DMS79 (cell line): ENCODE results near the gene BRINP3.

Source experiments
- DNase-seq: peaks from one replicate; lab custom pipeline; 2025; lab: John Stamatoyannopoulos, UW

The BRINP3 gene

DNA sequence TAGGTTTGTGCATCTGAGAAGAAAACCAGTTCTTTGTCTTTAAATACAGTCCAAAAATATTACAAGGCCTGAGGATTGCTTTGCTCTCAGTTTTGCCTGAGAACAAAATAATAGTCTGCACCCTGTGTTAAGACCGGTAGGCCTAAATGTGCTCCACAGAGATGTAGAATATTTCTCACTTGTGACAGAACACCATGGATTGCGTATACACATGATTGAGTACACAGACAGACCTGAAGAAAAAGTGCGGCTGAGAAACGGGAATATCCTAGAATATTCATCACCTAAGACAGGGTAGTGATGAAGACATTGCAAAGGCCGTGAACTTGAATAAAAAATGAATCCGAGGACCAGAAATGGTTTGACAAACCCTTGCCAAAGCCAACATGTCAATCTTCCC, 155.4 kb downstream of the BRINP3 start:
- DNase-seq = no peak

DNA sequence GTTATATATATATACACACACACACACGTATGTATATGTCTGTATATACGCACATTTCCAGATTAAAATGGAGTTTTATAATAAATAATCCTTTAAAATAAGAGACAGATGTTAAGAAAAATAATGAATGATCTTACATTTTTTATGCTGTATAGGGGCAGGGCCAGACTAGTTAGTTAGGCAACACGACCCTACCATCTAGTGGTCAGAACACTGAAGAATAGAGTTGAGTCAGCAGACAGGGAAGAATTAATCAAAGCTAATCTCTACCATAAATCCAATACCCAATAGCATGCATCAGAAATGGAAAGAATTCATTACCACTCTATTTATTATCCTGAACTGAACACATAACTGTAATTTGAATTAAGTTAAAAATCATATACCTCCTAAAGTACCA, 156.7 kb downstream of the BRINP3 start:
- DNase-seq = no peak

DNA sequence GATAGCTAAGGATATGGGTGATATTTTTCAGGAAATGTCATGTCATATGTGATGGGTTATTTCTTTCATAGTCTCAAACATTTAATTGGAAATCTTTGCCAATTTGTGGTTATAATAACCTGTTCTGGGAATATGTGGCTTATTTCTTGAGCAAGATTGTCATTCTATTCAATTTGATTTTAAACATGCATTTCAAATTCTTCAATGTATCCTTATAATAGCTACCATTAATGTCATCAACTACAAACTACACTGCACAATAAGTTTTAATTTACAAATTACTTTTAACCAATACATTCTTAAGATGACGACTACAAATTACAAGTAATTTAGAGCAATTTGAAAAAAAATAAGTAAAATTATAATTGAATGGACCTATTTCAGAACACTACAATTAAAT, 164.9 kb downstream of the BRINP3 start:
- DNase-seq = no peak

DNA sequence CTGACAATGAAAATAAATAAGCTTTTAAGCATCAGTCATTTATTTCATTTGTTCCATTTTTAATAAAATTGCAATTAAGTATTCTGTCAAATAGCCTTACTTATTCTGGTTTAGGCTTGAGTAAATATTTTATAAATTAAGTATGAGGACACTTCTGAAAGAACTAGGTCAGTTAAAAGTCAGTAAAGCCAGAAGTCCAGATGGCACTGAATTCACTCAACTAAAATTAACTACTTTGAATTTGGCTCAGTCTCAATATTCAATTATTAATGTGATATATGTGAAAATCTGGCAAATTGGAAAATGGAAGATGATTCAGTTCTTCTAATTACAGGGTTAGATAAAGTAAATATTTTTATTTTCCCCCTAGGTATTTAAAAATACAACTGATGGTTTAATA, 174.2 kb downstream of the BRINP3 start:
- DNase-seq = no peak

DNA sequence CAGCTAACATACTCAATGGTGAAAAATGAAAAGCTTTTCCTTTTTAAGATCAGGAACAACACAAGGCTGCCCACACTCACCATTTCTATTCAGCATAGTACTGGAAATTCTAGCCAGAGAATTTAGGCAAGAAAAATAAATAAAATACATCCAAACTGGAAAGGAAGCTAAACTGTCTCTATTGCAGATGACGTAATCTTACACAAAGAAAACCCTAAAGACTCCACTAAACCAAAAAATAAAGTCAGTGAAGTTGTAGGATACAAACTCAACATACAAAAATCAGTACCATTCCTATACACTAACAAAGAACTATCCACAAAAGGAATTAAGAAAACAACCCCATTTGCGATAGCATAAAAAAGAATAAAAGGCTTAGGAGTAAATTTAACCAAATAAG, 181.2 kb downstream of the BRINP3 start:
- DNase-seq = no peak

DNA sequence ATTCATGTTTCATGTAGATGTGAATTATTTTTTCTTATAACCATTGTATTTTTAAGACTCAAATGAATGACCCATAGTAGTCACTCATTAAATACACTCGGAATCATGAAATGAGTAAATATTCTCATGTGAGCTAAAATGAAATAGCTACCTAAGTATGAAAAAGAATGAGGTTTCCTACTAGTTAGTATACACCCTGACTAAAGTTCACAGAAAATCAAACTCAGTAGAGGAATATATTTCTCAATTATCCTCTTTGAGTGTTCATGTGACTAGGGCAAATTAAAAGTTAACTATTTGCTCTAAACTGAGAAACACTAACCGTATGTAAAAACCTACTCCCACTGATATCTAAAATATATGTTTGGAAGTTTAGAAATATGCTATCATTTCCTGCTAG, 187.8 kb downstream of the BRINP3 start:
- no peak for DNase-seq

DNA sequence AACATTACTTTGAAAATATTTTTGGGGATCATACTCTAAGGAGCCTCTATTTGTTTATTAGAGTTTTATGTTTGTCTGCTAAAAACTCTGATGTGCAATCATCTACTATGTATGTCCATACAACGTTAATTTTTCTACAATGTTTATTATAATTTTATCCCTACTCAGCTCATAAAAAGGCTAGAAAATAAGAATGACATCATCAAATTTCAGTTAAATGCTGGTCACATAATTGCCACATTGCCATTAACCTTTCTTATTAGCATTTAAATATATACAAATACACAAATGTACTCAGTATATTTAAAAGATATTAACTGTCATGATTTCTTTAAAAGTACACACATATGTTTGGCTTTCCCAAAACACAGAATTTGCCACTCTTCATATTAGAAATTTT, 191.6 kb downstream of the BRINP3 start:
- DNase-seq = no peak

DNA sequence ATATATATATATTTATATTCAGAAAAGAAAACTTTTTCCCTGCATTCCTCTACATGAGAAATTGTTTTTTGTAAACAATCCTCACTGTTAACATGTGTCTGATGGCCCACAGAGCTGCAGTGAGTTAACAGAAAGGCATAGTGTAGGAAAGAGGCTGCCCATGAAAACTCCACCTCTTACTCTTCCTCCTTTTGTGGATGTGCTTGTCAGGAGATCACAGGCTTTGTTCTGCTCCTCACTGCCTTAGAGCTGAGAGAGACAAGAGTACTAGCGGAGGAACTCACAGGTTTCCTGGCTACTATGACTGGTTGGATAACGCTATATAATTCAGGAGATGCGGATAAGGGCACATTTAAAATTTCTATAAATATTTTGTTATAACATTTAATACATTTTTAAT, 200.6 kb downstream of the BRINP3 start:
- no peak for DNase-seq

DNA sequence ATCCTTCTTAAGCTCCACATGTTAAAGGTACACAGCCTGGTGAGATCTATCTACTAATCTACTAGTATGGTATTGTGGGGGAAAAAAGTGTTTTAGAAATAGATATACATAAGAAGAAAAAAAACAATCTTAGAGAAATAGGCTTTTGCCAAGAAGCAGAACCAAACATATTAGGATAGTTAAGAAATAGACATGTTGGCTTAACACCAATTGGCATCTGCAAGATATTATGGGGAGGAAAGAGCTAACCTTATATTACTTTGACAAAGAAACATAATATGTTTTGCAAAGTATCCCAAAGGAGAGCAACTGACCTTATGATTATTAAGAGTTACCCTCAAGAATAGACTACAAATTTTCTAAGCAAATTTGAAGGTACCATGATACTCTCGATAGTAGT, 202.9 kb downstream of the BRINP3 start:
- no peak for DNase-seq

DNA sequence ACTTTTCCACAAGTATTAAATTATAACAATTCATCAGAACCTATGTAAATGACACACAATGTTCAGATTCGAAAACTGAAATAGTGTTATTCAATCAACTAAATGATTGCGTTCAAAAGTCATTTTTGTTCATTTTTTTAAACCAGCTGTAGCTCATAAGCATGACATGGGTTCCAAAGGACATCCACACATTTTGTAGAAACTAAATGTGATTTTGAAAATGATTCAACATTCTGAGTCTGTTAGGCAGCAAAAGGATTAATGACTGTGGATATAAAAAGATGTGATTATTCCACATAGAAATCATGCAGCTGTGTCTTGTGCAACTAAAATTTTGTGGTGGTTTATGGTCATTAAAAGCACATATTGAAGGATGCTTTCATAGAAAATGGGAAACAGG, 204.5 kb downstream of the BRINP3 start:
- no peak for DNase-seq

DNA sequence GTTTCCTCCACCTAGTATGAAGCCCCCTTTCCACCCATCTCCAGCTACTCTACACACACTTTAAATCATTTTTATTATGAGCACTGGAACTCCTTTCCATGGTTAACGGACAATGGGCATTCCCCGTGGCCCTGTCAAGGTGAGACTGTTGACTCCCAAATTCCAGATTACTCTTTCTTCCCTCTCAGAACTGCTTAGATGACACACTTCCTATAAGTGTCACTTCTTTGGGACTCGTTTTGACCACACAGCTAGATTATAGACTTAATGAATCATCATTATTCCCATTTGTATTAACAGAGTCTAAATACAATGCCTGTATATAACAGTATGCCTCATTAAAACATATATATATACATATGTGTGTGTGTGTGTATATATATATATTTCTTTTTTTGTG, 215.1 kb downstream of the BRINP3 start:
- no peak for DNase-seq

DNA sequence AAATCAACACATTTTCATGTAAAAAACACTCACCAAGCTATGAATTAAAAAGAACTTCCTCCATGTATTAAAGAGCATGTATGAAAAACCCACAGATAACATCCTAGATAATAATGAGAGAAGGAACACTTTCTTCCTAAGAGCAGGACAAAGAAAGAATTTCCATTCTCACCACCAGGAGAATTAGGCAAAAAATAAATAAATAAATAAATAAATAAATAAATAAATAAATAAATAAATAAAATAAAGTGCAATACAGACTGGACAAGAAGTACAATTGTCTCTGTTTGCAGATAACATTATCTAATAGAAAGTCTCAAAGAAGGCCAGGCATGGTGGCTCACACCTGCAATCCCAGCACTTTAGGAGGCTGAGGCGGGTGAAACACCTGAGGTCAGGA, 218.2 kb downstream of the BRINP3 start:
- DNase-seq = no peak

DNA sequence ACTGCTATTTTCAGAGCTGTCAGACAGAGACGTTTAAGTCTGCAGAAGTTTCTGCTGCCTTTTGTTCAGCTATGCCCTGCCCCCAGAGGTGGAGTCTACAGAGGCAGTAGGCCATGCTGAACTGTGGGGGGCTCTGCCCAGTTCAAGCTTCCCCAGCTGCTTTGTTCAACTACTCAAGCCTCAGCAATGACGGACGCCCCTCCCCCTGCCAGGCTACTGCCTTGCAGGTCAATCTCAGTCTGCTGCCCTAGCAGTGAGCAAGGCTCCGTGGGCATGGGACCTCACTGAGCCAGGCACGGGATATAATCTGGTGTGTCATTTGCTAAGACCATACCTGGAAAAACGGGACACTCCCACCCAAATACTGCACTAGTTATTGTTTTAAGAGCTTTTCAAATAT, 219.7 kb downstream of the BRINP3 start:
- no peak for DNase-seq

DNA sequence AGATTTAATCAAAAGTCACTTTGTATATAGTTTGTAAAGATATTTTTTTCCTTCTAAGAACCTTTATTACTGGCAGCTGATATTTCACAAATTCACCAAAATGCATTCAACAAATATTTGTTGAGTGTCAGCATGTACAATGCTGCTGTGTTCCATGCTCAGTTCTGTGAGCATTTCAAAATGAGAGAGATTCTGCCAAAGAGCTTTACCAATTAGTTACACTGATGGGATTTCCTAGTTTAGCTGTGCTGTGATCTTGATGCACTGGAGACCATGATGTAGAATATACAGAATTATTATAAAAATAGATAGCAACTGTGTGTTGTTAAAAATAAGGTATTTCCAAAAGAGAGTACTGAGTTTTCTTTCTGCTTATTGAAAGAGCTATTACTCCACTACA, 225.6 kb downstream of the BRINP3 start:
- no peak for DNase-seq

DNA sequence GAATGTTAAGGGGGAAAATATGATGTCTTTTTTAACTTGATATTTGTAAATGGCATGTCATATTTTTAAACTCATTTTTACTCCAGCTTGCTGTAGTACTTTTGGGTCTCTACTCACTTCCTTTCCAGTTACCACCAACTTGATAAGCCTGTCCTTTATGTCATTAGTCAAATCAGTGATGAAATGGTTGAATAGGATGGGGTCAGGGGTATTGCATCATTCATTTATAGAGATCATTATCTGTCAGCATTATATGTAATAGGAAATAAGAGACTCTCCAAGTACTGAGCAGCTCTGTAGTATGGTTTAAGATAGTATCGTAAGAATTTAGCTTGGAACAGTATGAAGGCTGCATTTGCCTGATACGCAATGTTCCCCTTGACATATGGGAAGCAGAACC, 227.3 kb downstream of the BRINP3 start:
- no peak for DNase-seq

DNA sequence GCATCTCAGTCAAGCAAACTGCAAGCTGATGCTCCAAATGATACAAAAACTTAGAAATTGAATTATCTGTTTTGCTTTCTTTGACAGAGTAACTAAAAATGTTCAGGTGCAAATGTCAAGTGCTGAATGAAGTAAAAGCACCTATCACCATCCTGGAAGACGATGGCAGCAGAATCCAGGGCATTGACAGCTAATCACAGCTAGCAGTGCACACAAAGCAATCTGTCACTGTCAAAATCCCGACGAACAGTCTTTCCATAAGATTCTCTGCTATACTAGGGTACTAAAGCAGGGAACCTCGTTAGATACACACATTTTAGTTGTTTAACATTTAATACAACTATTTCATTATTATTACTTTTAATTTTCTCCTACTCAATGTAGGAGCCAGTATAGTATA, 233.3 kb downstream of the BRINP3 start:
- DNase-seq = no peak

DNA sequence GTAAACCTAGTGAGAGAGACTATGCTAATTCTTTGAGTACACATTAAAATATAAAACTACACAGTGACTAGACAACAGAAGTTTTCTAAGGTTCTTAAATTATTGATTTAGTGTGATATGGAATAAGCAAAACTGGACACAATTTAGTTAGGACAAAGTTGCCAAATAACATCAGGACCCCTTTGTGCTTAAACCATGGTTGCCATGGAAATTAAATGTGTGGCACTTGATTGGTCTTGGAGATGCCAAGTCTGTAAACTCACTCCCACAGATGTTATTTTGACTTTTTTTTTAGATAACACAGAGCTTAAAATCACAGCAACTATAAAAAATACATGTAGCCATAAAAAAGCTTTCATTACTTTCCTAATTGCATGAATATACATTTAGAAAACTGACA, 234.6 kb downstream of the BRINP3 start:
- no peak for DNase-seq

DNA sequence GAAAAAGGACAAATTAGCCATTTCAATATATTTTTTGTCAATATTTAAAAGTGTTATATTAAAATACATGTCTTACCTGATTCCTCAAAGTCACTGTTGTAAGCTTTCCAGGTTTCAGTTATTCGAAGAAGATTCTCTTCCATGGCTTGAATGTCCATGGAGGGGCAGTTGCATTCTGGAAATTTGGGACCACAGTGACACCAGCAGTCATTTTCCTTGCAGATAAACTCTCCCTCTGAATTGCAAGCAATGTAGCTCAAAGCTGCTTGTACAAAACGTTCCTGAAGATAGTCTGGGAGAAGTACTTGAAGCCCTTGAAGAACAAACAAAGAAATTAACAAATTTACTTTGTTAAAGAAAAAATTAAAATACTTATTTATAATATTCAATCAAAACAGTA, 251.7 kb downstream of the BRINP3 start:
- no peak for DNase-seq

DNA sequence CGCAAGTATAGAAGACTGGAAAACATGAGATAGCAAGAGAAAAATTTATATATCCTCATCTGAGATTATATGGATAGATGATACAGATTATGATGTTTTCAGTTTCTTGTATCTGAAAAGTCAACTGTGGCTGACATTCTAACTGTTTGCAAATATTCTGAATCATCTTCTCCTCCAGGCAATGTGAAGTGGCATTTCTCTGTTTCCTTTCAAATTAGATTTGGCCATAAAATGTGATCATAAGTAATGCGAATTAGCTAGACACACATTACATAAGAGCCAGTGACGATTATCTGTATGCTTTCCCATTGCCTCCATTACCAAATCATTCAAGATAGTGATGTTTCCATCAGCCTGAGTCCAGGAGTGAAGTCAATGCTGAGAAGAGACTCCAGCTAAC, 265.2 kb downstream of the BRINP3 start:
- no peak for DNase-seq

DNA sequence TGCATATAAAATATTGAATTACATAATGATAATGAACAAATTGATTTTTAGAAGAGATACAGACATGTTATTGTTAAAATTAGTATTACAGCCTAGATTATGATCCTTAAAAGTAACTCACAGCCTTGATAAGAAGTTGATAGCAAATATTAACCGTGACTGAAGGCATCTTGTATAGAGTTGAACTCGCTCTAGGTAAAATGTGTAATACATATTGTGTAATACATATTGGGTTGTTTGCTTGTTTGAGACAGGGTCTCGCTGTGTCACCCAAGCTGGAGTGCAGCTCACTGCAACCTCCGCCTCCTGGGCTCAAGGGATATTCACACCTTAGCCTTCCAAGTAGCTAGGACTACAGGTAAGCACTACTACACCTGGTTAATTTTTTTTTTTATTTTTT, 269.9 kb downstream of the BRINP3 start:
- no peak for DNase-seq

DNA sequence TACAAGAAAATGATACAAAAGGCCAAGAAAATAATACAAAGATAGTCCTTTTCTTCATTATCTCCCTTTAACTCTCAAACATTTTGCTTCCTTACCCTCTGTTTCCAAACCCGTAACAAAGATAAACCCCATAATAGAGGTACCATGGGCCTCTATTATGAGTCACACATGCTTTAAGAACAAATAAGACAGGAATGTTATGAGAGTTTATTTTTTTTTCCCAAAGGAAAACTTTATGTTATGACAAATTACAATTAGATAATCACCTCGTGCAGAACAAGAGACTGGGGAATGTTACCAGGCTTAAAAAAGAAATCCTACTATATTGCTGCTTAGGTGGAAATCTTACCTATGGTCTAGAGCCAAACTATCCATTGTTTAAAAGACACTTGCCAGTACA, 272.0 kb downstream of the BRINP3 start:
- DNase-seq = no peak

DNA sequence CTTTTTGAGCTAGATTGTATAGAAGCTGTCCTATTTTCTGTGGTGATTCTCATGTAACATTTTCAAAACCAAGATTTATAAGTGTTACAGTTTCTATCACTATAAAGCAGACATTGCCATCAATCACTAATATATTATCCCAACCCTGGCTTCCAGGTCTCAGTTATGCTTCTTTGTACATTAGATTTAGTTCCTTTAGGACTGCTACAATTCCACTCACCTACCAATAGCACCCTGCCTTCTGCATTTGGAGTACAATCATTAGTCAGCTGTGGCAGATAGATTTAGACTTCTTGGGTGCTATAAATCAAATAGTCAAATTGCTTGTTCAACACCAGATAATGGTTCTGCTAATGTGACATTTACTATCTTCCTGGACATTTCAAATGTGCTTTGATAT, 281.6 kb downstream of the BRINP3 start:
- DNase-seq = no peak

DNA sequence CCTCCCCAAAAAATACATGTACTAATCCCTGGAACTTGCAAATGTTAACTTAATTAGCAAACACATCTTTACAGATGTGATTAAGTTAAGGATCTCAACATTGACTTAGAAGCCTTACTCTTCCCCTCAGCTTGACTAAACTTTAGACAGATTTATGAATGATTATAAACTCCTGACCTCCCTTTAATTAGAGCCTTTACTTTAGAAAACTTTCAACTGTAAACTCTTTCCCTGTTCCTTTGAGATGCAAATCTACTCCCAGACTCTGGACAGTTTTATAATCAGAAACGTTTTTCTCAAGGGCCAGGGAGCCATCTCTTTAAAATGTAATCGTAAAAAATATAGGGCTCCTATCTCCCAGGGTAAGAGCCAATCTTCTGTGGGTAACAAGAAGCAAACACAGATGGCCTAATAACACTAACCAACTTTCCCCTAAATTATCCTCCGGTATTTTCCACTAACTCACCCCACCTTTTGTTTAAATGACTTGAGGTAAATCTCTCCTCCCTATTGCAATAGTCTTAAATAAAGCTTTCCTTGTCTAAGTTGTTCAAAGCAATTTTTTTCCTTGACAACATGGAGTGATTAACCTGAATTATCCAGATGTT, 284.1 kb downstream of the BRINP3 start:
- no peak for DNase-seq

DNA sequence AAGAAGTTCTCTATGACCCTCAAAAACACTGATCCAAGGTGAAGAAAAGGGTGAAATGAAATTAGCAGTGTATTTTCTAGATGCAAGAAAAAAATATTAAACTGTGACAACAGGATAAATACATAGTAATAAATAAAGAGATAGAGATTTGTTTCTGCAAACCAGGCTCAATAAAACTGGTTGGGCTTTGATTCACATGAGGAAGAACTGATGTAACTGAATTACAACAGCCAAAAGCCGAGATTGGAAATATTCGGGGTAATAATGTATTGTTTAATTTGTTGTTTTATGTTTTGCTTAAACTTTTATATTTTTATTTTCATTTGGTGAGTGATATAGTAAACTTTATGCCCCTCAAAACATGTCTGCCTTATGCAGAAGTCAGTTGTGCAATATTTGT, 285.0 kb downstream of the BRINP3 start:
- DNase-seq = no peak

DNA sequence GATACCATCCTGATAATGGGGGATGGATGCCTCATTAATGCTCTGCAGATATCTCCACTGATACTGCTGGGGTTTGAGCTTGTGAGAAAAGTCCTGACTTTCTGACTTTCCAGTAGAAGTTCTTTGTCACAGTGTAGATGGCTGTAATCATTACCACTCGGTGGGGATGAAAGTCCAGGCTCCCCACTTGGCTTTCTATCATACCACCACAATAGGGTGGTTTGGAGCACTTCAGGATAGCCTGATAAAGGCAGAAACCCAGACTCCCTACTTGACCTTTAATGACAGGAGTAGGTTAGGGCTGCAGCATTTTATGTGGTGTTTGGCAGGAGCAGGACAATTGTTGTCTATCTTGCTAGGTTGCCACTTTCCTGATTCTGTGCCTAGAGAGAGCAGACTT, 294.1 kb downstream of the BRINP3 start:
- DNase-seq = no peak
